ENCODE data around the gene KATNA1.

The KATNA1 gene

GRCh38 chr6:149634315-149634714, 14.2 kb downstream of the KATNA1 start:
- TF ChIP-seq TAF1 (IDR thresholded peaks at IDR 0.05; ENCODE audit: borderline replicate concordance, insufficient read depth, low read length) = no peak
- TF ChIP-seq FOXP2 (optimal IDR thresholded peaks at IDR 0.05; ENCODE audit: borderline replicate concordance, extremely low read depth, extremely low read length, insufficient read depth) = no peak
- TF ChIP-seq REST (IDR thresholded peaks at IDR 0.05; ENCODE audit: insufficient read depth in 1 of 2, low read depth in 2 of 2, low read length in 2 of 2) = no peak
- no peak for TF ChIP-seq POLR2AphosphoS5 (IDR thresholded peaks at IDR 0.05; ENCODE audit: low read depth, low read length)
- no peak for TF ChIP-seq SIN3A (IDR thresholded peaks at IDR 0.05; ENCODE audit: borderline replicate concordance, insufficient read depth, low read length)

GRCh38 chr6:149628875-149629510, 19.5 kb downstream of the KATNA1 start:
- TF ChIP-seq TAF1 (IDR thresholded peaks at IDR 0.05; ENCODE audit: borderline replicate concordance, insufficient read depth, low read length) (no peak), SIN3A (IDR thresholded peaks at IDR 0.05; ENCODE audit: borderline replicate concordance, insufficient read depth, low read length) (no peak), POLR2AphosphoS5 (IDR thresholded peaks at IDR 0.05; ENCODE audit: low read depth, low read length) (no peak), REST (IDR thresholded peaks at IDR 0.05; ENCODE audit: insufficient read depth in 1 of 2, low read depth in 2 of 2, low read length in 2 of 2) (no peak), FOXP2 (optimal IDR thresholded peaks at IDR 0.05; ENCODE audit: borderline replicate concordance, extremely low read depth, extremely low read length, insufficient read depth) (no peak)

DNA sequence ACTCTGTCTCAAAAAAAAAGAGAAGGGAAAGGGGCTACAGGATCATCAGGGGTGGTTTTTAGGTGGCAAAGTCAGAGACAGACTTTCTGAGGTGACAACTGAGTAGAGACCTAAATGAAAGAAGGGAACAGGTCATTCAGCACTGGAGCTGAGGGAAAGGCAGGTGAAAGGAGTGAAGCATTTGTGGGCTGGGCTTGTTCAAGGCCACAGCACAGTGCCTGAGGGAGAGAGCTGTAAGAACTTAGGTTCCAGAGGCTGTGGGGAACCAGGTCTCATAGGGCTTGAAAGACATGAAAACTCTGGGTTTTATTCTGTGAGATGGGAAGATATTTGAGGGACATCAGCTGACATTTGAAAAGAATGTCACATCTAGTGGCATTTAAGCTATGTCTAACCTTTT, 20.8 kb downstream of the KATNA1 start:
- no peak for TF ChIP-seq SIN3A (IDR thresholded peaks at IDR 0.05; ENCODE audit: borderline replicate concordance, insufficient read depth, low read length)
- TF ChIP-seq FOXP2 (optimal IDR thresholded peaks at IDR 0.05; ENCODE audit: borderline replicate concordance, extremely low read depth, extremely low read length, insufficient read depth) = no peak
- no peak for TF ChIP-seq TAF1 (IDR thresholded peaks at IDR 0.05; ENCODE audit: borderline replicate concordance, insufficient read depth, low read length)
- no peak for TF ChIP-seq POLR2AphosphoS5 (IDR thresholded peaks at IDR 0.05; ENCODE audit: low read depth, low read length)
- TF ChIP-seq REST (IDR thresholded peaks at IDR 0.05; ENCODE audit: insufficient read depth in 1 of 2, low read depth in 2 of 2, low read length in 2 of 2) = no peak

DNA sequence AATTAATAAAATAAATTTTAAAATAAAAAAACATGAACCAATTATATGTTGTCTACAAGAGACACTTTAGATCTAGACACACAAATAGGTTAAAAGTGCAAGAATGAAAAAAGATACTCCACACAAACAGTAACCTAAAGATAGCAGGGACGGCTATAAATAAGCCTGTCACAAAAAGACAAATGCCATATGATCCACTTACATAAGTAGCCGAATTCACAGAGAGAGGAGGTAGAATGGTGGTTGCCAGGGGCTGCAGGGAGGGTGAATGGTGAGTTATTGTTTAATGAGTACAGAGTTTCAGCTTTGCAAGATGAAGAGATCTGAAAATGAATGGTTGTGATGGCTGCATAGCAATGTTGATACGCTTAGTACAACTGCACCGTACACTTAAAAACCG, 32.7 kb downstream of the KATNA1 start:
- TF ChIP-seq SIN3A (IDR thresholded peaks at IDR 0.05; ENCODE audit: borderline replicate concordance, insufficient read depth, low read length) (no peak), REST (IDR thresholded peaks at IDR 0.05; ENCODE audit: insufficient read depth in 1 of 2, low read depth in 2 of 2, low read length in 2 of 2) (no peak), POLR2AphosphoS5 (IDR thresholded peaks at IDR 0.05; ENCODE audit: low read depth, low read length) (no peak), TAF1 (IDR thresholded peaks at IDR 0.05; ENCODE audit: borderline replicate concordance, insufficient read depth, low read length) (no peak), FOXP2 (optimal IDR thresholded peaks at IDR 0.05; ENCODE audit: borderline replicate concordance, extremely low read depth, extremely low read length, insufficient read depth) (no peak)

Data from PFSK-1 (cell line).